Muscle of back (tissue), 11 donors: Measurements from ENCODE around the gene SPRED2. TPM values are rescaled to one million over a fixed set of nuclear protein-coding genes. Genes with fewer than 3 reads are reported as not detected.

Experiments
- DNase-seq, 3 donors: peaks; one replicate each; pipeline versions ENCODE4 v3.0.0 to v3.0.0-alpha.2; 2013
- polyA plus RNA-seq, 10 donors: library from polyadenylated mRNA; unstranded; fragments of 120-200 nt; gene quantifications; one replicate each; pipeline ENCODE4 v1.2.1, GENCODE V29; 2013; ENCODE audit not compliant: insufficient read length in 10 of 10

Gene SPRED2
- polyA plus RNA-seq, 10 donors: 30.1 to 44.1 (median 35.3) TPM

GRCh38 chr2:65450393-65450792 is 18.0 kb upstream of the SPRED2 start:
- DNase-seq: no peak

GRCh38 chr2:65443509-65444186 is 11.2 kb upstream of the SPRED2 start:
- no peak for DNase-seq

GRCh38 chr2:65442420-65443020 is 10.1 kb upstream of the SPRED2 start:
- DNase-seq: no peak

- no peak for DNase-seq
Observed at GRCh38 chr2:65438137-65438899, 5.9 kb upstream of the SPRED2 start.

GRCh38 chr2:65437392-65438135 is 5.2 kb upstream of the SPRED2 start:
- DNase-seq: no peak

- DNase-seq: no peak
Observed at GRCh38 chr2:65436824-65437221, 4.4 kb upstream of the SPRED2 start.

- DNase-seq: peak; percentile 91 to 95 (median 92)
Observed at GRCh38 chr2:65436169-65436823, 3.9 kb upstream of the SPRED2 start.

- peak; percentile 88 to 97 (median 94) for DNase-seq
Observed at GRCh38 chr2:65435625-65436168, 3.3 kb upstream of the SPRED2 start.

GRCh38 chr2:65434592-65435241 is 2.3 kb upstream of the SPRED2 start:
- DNase-seq: no peak

- DNase-seq: peak; percentile 33 to 88 (median 42)
Observed at GRCh38 chr2:65431421-65432226, 775 bp downstream of the SPRED2 start.

GRCh38 chr2:65430603-65431420 is 1.6 kb downstream of the SPRED2 start:
- DNase-seq: peak; percentile 52 to 87 (median 69)

- DNase-seq: peak in 1 of 3 donors; percentile 45
Observed at GRCh38 chr2:65429786-65430602, 2.4 kb downstream of the SPRED2 start.

- no peak for DNase-seq
Observed at GRCh38 chr2:65427532-65427931, 4.9 kb downstream of the SPRED2 start.

- no peak for DNase-seq
Observed at GRCh38 chr2:65425276-65425675, 7.1 kb downstream of the SPRED2 start.

GRCh38 chr2:65424391-65424790 is 8.0 kb downstream of the SPRED2 start:
- DNase-seq: no peak

GRCh38 chr2:65421432-65421748 is 11.0 kb downstream of the SPRED2 start:
- no peak for DNase-seq

- peak in 2 of 3 donors; percentile 22 to 33 for DNase-seq
Observed at GRCh38 chr2:65420712-65421431, 11.5 kb downstream of the SPRED2 start.
